ENCODE measurements around the gene PXMP4.
A peak's percentile ranks its signal among the peaks of the same experiment; 100 is the strongest.

The PXMP4 gene

GRCh38 chr20:33731693-33732165, 11.6 kb upstream of the PXMP4 start, which contains the start of gene ZNF341:
TSS of gene ZNF341 (plus strand) at chr20:33731996. CDS start at chr20:33732022, 26 bp downstream.
- peak; percentile 96 for DNase-seq (ENCODE audit: low spot score)

DNA sequence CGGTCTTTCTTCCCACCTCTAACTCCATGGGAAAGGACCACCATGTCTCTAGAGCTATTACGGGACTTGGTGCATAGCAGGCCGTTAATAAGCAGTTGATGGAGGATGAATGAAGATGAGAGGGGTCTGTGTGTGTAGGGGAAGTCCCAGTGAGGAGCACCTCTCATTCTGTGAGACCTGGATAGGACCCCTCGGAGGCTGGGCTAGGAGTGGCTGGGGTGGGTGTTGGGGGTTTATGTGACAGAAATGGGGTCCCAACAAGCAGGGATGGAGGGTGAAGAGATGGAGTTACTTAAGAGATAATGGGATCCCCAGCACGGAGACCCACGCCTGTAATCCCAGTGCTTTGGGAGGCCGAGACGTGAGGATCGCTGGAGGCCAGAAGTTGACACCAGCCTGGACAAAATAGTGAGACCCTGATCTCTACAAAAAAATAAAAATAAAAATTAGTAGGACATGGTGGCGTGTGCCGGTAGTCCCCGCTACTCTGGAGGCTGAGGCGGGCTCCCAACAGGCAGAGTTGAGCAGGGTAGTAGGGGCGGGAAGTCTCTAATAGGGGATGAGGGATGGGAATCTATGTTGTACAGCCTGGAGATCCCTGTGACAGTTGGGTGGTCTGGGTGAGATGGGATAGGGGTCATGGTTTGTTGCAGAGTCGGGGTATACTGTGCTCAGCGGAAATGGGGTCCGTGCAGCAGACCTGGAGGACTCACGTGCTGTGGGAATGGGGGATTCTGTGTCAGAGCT, 11.0 kb upstream of the PXMP4 start:
- no peak for DNase-seq (ENCODE audit: low spot score)

DNA sequence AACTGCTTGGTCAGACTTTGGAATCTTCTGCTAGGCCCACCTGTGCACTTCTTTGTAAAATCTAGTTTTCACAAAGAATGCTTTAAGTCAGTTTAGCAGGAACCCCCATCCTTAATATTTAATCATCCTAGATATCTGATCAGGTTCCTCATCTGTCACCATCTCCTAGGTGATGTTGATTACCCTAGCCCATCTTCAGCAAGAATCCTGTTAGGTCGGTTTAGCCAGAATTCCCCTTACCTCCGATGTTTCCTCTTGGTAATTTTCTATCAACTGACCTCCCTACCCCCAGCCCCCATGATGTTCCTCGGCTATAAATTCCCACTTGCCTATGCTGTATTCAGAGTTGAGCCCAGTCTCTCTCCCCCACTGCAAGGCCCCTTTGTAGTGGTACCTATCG, 9.0 kb upstream of the PXMP4 start:
- no peak for DNase-seq (ENCODE audit: low spot score)

DNA sequence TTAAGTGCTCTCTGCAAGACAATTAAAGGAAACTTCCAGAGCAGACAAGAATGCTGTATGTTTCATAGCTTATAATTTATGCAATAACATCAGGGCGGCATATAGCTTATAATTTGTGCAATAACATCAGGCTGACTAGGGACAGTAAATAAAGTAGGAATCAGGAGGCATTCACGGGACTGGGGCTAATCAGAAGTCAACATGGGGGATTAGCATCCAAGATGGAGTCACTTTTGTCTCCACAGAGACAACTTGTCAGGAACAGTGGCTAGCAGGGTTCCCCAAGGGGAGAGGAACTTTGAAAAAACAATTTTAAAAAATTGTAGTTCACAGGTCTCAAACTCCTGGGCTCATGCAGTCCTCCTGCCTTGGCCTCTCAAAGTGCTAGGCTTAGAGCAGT, 8.4 kb upstream of the PXMP4 start:
- no peak for DNase-seq (ENCODE audit: low spot score)

- DNase-seq (ENCODE audit: low spot score) = no peak
These were observed 7.7 kb upstream of the PXMP4 start for GRCh38 chr20:33727806-33728205.

- no peak for DNase-seq (ENCODE audit: low spot score)
These were observed 7.0 kb upstream of the PXMP4 start for GRCh38 chr20:33727115-33727479.

- no peak for DNase-seq (ENCODE audit: low spot score)
These were observed 5.6 kb upstream of the PXMP4 start for GRCh38 chr20:33725607-33726264.

DNA sequence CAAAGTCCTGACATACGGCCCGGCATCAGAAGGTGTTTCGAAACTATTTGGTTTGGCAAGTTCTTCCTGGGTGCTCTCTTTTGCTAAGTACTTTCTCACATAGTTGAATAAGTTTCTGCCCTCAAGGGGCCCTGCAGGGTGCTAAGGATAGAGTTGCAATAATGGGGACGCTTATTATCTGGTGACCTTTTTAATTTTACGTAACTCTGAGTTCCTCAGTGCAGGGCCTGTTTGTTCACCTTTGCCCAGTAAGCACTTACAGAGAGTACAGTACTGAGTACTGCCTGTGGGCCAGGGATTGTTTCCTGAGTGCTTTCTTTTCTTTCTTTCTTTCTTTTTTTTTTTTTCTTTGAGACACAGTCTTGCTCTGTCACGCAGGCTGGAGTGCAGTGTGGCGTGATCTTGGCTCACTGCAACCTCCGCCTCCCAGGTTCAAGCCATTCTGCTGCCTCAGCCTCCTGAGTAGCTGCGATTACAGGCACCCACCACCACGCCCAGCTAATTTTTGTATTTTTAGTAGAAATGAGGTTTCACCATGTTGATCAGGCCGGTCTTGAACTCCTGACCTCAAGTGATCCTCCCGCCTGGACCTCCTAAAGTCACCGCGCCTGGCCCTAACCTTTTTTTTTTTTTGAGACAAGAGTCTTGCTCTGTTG, 4.5 kb upstream of the PXMP4 start:
- DNase-seq (ENCODE audit: low spot score) = no peak

GRCh38 chr20:33721391-33722140, 1.5 kb upstream of the PXMP4 start:
- no peak for DNase-seq (ENCODE audit: low spot score)

DNA sequence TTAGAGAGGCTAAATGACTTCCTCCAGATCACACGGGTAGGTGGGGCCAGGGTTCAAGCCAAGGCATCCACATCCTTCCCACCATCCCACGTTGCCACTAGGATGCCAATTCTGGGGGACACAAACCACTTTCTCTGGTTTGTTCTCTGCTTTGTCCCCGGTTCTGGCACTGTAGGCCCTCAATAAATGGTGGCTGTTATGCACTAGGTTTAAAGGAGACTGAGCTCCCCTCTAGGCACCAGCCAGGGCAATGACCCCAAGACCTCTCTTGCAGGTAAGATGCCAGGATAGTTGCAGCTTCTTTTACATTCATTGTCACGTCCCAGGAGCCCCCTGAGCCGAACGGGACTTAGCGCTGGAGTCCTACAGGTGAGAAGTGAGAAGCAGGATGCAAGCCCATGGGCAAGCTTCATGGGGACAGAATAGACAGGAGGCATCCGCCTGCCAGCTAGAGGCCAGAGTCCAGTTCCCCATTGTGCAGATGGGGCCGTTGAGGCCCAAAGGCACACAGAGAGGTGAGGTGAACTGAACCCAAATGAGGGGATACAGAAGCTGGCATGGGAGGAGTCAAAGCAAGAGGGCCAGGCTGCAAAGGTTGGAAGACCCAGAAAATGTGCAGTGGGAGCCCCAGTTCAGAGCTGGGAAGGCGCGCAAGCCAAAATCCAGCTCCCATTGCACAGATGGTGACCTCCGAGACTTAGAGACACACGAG, 677 bp downstream of the PXMP4 start:
- DNase-seq (ENCODE audit: low spot score) = no peak

GRCh38 chr20:33716498-33716897, 3.6 kb downstream of the PXMP4 start:
- no peak for DNase-seq (ENCODE audit: low spot score)

GRCh38 chr20:33713865-33714367, 6.2 kb downstream of the PXMP4 start:
- DNase-seq (ENCODE audit: low spot score) = no peak

GRCh38 chr20:33711446-33711738, 8.7 kb downstream of the PXMP4 start:
- DNase-seq (ENCODE audit: low spot score) = no peak

DNA sequence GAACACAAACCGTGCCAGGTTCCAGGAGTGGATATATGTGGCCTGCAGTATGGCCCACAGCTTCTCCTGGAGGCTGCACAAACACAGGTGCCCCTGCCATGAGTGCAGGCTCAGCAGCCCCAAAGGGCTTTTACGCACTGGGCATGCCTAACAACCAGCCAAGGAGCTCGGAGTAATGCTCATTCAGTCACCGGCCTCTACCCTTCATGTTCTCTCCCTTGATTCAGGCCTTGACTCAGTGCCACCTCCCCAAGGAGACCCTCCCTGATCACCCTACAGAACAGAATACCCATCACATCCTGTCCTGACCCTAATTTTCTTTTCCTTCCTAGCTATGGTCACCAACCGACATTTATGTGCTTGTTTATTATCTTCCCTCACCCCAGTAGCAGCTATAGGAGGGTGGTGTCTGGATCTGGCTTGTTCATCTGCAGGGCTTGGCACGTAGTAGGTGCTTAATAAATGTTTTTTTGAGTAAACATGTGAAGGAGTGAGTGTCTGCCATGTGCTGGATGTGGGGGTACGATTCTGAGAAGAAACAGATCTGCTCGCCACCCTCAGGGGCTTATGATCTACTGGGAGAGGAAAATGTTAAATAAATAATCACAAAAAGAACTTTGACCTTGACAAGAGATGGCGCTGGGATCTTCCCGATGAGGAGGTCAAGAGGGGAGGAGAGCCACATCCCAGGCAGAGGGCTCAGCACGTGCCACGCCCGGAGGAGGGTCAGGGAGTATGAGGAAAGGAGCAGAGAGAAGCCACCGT, 9.2 kb downstream of the PXMP4 start:
- no peak for DNase-seq (ENCODE audit: low spot score)

GRCh38 chr20:33709905-33710541, 10.1 kb downstream of the PXMP4 start:
- no peak for DNase-seq (ENCODE audit: low spot score)

DNA sequence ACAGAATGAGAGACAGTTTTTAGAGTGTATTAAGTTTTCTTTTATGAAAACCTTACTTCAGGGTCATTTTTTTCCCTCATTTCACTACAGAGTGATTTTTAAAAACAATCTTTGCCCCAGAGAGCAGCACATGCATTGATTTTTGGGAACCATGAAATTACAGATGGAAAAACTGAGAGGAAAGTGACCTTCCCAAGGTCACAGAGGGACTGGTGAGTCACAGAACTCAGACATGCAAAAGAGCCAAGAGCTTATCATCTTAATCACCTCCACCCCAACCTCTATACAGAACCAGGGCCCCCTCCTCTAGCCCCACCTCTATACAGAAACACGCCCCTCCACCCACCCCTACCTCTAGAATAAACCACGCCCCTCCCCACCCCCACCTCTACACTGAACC, 10.7 kb downstream of the PXMP4 start:
- no peak for DNase-seq (ENCODE audit: low spot score)

GRCh38 chr20:33707668-33708067, 12.4 kb downstream of the PXMP4 start:
- DNase-seq (ENCODE audit: low spot score) = no peak

DNA sequence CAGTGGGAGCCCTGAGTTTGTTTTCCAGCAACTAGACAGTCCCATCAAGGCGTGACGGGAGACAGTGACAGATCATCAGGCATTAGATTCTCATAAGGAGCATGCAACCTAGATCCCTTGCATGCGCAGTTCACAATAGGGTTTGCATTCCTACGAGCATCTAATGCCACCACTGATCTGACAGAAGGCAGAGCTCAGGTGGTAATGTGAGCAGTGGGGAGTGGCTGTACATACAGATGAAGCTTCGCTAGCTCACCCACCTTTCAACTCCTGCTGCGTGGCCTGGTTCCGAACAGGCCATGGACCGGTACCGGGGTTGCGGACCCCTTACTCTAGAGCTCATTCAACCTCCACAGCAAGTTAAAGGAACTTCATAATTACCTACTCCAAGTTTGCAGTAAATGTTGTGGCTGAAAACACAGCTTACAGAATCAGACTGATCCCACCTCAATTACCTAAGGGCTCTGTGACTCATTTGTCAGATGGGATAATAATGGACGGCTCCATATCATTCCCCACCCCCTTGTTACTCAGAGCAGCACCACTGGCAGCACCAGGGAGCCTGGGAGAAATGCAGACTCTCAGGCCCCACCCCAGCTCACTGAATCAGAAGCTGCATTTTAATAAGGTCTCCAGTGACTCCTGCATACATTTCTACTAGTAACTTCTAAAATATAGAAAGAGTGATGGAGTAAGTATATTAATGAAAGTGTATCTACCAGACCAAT, 15.7 kb downstream of the PXMP4 start:
- DNase-seq (ENCODE audit: low spot score) = no peak

DNA sequence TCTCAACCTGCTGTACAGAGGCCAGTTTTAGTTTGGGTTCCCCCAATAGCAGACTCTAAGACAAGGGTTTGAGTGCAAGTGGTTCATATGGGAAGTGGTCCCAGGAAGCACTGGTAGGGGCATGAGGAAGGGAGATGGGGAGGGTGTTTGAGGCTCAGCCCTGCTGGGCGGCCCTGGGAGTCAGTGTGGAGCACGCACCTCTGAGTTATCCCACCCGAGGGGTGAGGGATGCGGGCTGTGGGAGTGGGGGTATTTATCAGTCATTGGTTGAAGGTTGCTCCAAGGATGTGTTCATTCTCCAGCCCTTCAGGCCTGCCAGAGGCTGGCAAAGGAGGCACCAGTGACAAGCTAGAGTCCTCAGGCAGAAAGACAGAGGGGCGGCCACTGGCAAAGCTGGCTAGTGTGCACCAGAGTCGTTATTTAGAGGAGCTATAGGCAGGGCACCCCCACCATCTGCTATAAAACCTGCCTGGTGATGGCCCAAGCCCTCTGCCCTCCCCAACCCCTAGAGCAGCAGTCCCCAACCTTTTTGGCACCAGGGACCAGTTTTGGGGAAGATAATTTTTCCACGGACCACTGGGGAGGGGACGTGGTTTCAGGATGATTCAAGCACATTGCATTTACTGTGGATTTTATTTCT, 16.5 kb downstream of the PXMP4 start:
- no peak for DNase-seq (ENCODE audit: low spot score)

All from D341Med (cell line).